DMS114 treated with DMSO at 0.1 percent for 48 hours (cell line): ENCODE data around the gene UBR3.
"Not testable (repeated sequence)": the region's sequence is repeated elsewhere in the genome, so short reads cannot be mapped to it uniquely, and the experiment has no call there.

Experiments used
- DNase-seq: peaks from one replicate; lab custom pipeline; 2025; ENCODE audit not compliant: unreplicated experiment; lab: John Stamatoyannopoulos, UW

The UBR3 gene

GRCh38 chr2:169823996-169824372, 3.3 kb upstream of the UBR3 start:
- DNase-seq, result no peak

GRCh38 chr2:169824373-169825333, 2.6 kb upstream of the UBR3 start, which contains the start of gene METTL5:
METTL5 (minus strand) TSS chr2:169824905; CDS start chr2:169824597, 308 bp downstream.
- DNase-seq, result peak; percentile 55

- peak; percentile 34 for DNase-seq
Observed at GRCh38 chr2:169828141-169828811, 1.0 kb downstream of the UBR3 start.

- DNase-seq, result no peak
Observed at GRCh38 chr2:169834401-169834800, 7.1 kb downstream of the UBR3 start.

GRCh38 chr2:169838743-169839489, 11.7 kb downstream of the UBR3 start:
- DNase-seq, result no peak

- no peak for DNase-seq
Observed at GRCh38 chr2:169839954-169840746, 12.9 kb downstream of the UBR3 start.

- no peak for DNase-seq
Observed at GRCh38 chr2:169840747-169841142, 13.5 kb downstream of the UBR3 start.

- not testable (repeated sequence) for DNase-seq
Observed at GRCh38 chr2:169841625-169842024, 14.4 kb downstream of the UBR3 start.

GRCh38 chr2:169845016-169845415, 17.8 kb downstream of the UBR3 start:
- no peak for DNase-seq

- DNase-seq, result not testable (repeated sequence)
Observed at GRCh38 chr2:169848959-169849693, 21.9 kb downstream of the UBR3 start.

GRCh38 chr2:169849710-169850109, 22.5 kb downstream of the UBR3 start:
- no peak for DNase-seq

- no peak for DNase-seq
Observed at GRCh38 chr2:169853041-169853668, 25.9 kb downstream of the UBR3 start.

GRCh38 chr2:169855281-169856258, 28.3 kb downstream of the UBR3 start:
- not testable (repeated sequence) for DNase-seq

GRCh38 chr2:169859423-169859822, 32.2 kb downstream of the UBR3 start:
- no peak for DNase-seq

GRCh38 chr2:169860149-169860548, 32.9 kb downstream of the UBR3 start:
- no peak for DNase-seq

- no peak for DNase-seq
Observed at GRCh38 chr2:169862816-169863215, 35.6 kb downstream of the UBR3 start.

- no peak for DNase-seq
Observed at GRCh38 chr2:169865492-169865891, 38.2 kb downstream of the UBR3 start.

GRCh38 chr2:169866230-169866629, 39.0 kb downstream of the UBR3 start:
- not testable (repeated sequence) for DNase-seq
